Epidermal melanocyte (primary cell): ENCODE results near the gene HOXB3.

Experiments
- DNase-seq: peaks from one replicate; pipeline ENCODE4 v3.0.0; 2011; ENCODE audit warnings: low spot score; ENCODE audit not compliant: insufficient read length

HOXB3 gene

DNA sequence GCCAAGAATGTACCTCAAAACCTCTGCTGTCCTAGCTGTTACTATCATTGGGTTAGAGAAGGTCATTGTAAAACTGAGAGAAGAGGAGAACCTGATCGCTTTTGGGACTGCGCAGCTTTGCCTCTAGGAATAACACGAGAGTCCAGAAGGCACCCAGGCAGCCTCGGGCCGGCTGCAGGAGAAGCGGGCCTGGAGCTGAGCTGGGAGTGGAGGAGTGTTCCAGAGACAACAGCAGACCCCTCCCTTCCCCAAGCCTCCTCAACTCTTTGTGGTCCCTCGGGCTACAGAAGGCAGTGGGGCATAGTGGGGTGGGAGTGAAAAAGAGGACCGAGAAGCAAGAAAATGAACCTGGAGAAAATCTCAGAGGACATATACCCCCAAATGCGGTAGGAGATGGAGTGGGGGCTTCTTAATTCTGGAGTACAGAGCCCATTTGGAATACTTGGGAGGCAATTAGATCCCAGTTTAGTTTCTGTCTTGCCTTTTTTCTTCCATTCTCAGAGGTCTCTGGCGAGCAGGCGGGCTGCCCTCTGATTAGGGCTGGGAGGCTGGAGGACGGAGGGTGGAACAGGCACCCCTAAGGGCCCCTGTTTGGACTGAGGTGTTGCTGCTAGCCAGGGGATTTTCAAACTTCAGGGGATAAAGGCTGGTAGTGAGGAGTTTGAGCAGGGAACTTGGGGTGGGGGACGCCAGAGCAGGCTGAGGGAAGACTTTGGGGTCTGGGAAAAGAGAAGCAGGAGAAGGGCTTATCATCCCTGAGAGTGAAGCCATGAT lies 31.8 kb downstream of the HOXB3 start:
- no peak for DNase-seq

DNA sequence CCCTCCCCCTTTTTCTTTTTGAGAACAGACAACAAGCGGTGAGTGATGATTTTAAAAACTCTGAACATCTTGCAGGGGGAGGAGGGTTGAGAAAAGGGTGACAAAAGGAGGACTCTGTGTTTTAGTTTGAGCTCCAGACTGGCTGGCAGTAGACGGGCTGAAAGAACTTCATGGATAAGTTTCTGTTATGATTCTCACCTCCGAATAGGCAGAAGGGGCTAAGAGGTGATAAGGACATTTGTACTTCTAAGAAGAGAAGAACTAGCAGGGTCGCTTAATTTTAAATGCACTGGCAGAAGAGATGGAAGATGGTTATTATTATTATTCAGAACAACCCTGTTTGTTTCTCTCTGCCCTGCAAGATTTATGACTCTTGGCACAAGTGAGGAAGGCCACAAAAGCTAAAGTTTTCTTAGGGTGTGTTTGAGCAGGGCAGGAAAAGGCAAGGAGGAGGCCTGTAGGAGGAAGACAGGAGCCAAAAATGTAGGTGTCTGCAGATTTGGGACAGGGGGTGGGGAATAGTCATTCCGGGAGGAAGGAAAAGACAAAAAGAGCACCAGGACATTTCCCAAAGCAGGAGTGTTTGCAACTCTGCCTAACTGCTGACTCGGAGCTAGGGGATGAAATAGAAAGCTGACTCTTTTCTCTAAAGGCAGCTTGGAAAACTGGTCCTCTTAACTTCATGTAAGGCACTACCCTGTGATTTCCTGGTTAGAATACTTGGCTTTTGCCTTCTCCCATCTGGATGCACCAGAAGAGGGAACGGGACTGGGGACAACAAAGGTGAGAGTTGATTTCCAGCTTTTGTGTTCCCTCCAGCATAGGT lies 33.3 kb downstream of the HOXB3 start:
- DNase-seq, result no peak

DNA sequence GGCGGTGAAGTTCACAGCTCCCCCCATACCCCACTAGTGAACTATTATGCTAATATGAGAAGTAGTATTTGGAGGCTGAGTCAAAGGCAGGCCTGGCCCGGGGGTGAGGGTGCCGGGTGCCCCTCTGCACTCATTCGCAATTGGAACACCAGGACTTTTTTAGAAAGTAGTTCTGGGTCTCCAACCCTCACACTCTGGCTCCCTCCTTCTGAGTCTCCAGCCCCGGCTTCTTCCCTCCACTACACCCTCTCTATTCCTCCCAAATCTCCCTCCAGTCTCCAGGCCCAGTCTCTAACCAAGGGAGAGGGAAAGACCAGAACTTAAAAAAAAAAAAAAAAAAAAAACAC lies 33.8 kb downstream of the HOXB3 start:
- DNase-seq, result no peak

DNA sequence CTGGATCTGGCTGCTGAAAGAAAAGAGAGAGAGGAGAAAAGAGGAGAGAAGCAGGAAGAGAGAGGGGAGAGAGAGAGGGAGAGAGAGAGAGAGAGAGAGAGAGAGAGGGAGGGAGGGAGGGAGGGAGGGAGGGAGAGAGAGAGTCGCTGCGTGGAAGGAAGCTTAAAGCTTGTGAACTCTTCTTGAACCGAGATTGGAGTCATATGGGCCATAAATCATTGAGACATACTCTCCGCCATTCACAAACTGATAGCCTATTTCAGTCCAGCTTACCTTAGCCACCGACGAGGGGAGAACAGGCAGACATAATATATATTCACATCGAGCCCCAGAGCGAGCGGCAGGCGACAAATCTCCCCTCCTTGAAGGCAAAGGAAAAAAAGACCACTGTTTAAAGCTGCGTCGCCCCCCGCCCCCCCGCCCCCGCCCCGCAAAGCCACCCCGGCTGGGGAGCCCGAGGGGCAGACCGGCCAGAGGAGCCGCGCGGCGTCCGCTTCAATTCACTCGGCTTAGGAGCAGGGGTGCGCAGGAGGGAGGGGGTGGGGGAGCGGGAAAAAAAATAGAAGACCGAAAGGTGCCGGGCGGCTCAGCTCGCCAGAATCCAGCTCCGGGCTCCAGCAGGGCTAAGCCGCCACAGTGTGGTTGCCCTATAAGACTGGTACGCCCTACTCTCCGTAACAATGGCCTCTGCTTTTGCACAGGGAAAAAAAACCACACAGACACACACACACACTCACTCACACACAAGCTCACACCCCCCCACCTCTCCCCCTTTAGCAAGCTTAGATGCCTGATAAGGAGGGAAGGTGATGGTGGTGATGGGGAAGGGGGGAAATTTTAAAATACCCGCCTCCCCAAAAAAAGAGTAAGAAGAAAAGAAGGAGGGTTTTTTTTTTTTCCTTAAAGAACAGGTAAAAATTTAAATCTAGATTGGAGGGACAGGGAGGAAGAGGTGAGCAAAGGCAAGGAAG lies 34.5 kb downstream of the HOXB3 start:
- peak; percentile 98 for DNase-seq

DNA sequence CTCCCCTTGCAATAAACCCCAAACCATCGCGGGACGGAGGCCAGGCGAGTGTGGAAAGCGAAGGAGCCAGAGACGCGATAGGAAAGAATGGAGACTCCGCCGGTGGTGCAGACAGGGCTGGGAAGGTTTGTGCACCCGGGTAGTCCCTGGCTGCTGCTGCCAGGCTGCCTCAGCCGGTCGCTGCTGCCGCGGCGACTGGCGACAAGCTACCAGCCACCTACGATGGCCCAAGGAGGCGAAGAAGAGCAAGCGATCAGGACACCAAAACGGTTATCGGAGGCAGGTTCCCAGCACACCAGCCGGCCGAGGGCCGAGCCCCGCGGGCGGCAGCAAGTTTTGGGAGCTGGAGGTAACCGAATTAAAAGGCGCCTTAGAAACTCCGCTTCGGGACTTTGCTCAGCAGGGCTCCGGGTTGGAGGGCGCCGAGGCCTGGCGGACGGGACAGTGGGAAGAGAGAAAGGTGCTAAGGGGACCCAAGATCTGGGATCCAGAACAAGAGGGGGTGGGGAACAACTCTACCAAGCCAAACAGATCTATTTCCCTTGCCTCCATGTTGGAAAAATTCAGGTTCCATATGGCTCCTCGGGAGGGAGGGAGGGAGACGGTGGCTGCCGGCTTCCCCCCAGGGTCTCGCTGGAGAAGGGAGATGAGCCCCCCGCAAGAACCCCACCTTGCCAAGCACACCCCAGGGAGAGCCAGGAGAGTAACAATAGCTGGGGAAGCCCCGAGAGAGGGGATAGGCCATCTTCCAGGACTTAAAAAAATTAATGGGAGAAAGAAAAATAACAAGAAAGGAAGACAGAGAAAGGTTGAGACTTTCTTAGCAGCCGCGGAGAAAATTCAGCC lies 35.4 kb downstream of the HOXB3 start:
- DNase-seq, result no peak

DNA sequence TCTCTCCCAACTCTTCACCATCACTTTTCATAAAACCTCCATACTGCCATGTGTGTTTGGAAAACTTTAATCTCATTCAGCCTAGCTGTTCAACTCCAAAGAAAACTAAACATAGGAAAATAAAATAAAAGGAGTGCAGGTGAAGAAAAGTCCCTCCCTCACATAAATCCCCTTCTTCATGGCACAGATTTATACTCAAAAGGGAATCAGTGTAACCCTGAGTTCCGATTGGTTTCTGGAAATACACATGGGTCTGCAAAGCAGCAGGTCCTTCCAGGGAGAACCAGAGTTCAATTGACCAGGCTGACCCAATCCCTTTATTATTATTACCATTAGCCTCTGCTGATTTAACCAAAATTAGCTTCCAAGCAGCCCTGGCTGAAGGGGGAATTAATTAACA lies 36.2 kb downstream of the HOXB3 start:
- no peak for DNase-seq

DNA sequence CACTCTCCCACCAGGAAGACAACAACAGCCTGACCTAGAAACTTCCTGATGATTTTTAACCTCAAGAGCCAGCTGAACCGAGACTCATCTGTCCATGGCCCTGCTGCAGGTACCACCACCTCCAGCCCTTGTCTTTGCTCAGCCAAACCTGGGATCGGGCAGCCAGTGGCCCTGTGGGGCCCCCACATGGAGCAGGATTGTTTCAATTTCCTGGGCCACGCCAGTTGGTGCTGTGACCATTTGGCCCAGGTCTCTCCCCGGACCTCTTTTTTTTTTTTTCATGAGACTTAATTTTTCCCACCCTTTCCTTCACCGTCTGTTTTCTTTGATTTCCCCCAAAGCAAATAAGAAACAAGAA lies 36.9 kb downstream of the HOXB3 start:
- DNase-seq, result no peak

DNA sequence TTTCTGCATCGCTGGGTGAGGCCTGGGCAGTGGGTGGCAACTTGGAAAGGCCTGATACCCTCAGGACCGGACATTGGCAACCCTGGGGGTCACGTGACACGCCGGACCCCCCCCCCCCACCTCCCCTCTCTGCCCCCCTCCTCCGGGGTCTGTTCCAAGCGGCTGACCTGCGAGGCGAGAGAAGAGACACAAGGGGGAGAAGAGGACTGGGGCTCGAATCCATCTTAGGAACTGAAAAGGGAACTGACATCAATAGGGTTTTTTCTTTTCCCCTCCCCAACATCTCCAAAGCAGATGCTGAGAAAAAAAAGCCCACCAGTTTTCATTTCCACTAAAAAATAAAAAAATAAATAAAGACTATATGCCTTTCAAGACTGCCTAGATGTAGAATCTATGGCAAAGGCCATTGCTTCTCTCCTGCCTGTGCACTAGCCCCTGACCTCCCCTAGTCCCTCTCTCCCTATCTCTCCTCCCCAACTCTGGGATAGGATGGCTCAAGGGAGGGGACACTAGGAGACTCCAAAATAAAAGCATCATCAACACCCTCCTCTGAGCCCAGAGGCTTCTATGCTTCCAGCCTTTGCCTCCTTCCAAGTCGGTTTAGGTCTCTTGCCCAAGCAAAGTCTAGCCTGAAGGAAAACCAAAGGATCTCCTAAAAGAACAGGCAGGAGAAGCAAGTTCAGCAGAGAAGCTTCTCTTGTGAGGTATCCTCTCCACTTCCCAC lies 37.4 kb downstream of the HOXB3 start:
- DNase-seq, result no peak

DNA sequence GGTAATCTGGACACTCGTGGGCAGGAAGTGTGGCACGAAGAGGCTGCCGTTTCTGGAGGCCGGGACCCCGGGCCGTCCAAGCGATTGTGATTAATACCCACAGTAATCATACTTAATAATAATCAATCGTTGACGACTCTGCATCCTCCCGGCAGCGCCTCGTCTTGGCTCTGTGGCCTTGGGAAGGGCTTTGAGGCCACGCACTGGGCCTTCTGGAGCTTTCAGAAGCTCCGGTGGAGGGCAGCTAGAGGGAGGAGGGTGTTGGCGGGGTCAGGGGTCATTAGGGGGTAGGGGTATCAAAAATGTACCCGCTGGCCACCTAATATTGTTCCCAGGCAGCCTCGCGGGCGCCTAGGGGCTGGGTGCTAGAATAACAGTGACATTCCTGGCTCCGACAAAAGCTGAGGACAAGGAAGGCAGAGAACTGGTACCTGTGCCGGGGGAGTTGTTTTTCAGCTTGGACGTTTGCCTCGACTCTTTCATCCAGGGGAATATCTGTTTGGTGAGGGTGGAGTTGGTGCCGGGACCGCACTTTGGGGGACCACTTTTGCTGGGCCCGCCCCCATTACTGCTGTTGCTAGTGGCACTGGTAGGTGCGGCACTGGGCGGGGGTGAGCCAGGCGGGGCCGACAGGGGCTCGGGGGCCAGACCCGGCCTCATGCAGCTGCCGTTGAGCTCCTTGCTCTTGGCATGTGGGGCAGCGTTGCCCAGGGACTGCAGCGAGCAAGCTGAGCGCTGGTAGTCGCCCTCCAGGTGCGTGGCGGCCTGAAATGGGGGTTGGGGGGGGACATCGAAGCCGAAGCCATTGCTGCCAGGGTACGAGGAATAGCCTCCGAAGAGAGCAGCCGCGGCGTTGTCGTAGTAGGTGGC lies 38.2 kb downstream of the HOXB3 start:
- DNase-seq, result no peak

DNA sequence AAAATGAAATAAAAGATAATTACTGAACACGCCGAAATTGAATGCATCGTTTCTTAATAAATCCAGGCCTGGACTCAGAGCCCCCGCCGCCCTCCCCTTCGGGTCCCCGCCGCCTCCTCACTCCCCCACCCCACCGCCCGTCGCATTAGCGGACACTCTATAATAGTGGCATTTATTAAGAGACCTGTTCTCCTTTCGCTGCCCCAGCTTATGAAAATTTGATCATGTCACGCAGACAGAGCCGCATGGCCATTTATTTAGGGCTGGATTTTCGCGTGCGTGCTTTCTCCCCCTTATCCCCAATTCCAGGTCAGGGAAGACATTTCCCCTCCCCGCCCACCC lies 38.9 kb downstream of the HOXB3 start:
- no peak for DNase-seq

DNA sequence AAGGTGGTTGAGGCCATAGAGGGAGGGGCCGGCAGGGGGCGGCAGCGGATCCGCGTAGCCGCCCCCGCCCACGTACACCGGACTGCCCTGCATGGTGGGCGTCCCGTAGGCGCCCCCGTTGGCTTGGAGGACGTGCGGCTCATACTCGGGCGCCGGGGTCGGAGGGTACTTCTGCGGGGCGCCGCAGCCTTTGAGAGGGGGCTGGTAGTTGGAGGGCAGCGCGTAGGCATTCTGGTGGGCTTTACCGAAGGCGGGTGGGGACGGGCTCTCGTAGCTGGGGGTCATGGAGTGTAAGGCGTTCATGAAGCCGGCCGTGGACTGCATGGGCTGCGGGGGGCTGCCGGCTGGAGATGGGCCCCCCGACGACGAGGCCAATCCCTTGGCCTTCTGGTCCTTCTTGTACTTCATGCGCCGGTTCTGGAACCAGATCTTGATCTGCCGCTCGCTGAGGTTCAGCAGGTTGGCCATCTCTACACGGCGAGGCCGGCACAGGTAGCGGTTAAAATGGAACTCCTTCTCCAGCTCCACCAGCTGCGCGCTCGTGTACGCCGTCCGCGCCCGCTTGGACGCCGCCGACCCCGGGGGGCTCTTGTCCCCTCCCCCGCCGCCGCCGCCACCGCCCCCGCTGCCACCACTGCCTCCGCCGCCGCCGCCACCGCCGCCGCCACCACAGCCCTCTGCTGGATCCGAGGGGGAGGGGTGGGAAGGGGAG lies 39.4 kb downstream of the HOXB3 start:
- DNase-seq, result no peak

DNA sequence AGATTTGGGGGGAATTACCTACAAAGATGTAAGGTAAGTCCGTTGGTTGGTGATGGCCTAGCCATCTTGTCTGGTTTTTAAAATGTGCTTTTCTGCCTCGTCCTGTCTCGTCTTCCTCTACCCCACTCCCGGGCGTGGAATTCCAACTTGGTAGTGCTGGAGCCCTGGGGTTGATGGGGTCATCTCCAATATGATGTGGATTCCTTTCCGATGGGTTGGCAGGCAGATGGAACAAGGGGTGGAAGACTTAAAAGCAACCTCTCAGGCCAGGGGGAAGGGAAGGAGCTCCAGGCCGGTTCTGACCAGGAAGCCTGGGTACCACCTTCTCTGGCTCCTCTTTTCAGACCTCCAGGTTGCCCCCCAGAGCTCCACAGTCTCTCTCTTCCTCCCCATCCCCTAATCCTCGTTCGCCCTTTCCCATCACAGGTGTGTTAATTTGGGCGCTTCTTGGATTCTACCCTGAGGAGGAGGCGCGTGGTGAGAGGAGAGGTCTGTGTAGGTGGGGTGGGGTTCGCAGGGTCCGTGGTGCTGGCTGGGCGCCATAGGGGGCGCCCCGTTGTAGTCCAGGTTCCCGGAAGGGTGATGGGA lies 40.0 kb downstream of the HOXB3 start:
- no peak for DNase-seq

DNA sequence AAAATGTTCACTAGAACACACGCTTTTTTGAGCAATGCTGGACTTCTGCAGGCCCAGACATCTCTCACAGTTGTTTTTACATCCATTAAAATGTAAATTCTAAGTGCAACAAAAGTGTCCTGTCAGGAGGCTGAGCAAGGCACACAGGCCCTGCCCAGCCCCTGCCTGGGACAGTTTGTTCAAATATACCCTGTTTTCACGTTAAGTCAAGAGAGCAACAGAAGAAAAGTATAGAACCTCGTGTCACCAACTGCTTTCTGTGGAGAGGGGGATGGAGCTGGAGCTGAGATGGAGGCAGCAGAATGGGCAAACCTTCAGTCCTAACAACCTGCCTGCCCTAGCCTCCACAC lies 40.8 kb downstream of the HOXB3 start:
- DNase-seq, result no peak

DNA sequence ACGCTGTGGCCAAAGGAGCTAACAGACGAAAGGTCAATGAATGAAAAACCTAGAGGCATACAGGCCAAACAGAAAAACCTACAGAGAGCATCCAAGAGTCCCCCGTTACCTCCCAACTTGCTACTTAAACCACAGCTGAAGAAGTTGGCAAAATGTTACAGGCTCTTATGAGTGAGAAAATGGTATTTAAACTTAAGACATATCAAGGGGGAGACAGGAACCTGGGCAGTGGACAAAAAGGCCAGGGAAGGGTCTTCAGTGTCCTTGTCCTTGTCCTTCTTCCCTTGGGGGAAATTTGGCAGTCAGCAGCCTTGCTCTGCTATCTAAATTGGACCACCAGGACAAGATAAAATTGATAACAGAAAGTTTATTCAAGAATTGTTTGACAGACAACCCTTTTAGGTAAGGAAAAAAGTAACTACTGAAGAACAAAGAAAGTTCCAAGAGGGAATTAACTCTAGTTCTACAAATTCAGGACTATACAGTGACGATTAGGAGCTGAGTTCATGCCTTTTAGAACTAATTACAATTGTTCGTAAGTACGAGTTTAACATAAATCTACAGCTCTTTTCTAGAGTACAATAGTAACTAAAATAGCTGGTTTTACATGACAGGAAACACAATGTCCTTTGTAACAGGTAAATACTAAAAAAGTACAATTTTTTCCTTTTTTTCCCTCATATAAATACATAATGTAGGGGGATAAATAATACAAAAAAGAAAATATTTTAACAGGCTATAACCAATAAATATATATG lies 41.3 kb downstream of the HOXB3 start:
- no peak for DNase-seq

DNA sequence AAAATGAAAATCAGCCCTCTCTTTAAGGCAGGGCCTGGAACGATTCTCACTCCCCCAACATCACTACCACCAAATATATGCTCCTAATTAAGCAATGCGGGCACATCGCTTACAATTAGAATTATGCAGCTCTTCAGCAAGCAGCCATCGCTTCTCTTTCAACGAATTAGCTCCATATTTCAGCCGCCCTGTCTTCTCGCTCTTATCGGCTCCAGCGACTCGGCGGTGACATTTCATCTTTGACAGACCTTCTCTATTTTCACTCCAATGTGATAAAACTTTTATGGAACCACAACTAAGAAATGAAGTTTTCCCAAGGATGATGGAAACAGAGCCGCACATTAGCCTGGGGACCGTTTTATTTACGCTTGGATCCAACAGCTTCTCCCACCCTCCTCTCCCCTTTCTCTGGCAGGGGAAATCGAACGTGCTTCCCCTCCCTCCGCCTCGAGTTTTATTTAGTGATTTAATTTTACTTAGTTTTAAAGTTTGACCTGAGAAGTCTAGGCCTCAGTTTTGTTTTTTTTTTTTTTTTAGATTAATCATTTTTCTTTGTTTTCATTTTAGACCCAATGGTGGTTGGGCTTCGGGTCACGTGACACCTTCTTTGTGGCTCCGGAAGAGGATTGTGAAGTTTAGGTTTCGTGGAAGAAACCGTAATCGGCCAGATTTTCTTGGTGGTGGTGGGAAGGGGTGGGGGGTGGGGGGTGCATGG lies 42.1 kb downstream of the HOXB3 start:
- no peak for DNase-seq

DNA sequence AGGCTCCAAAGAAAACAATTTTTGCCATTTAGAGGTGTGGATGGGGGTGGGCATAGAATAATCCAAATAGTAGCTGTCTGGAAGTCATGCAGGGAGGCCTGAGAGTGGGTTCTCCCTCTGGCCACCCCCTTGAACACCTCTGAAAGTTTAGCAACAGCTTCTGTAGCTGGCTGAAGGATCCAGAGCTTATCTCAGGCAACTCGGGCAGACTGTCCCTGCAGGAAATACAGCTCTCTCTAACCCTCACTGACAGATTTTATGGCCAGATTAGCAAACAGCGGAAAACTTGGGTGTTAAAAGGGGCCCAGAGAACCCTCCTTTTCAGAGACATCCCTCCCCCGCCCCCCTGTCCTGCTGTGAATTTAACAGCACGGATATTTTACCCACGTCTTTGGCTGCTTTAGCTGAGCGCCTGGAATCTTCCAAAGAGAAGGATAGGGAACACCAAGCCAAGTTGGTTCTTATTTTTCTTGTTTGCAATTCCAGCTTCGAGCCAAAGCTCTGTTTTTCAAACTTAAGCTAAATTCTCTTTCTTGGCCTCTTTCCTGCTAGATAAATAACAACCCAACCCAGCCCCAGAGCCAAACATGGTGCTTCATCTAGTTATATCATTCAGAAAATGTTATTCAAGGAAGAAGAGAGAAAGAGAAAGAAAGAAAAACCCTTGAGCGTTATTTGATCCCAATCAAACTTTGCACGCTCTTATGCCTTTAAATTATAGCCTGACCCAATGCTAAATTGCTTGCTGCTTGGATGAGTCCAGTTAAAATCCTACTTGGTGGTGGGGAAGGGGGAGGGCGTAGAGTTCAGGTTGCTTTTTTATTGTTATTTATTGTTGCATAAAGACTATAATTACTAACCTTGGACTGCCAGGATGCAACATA lies 42.9 kb downstream of the HOXB3 start:
- DNase-seq, result no peak
